GM18519 (cell line): ENCODE measurements around the gene FRAS1.
"Not testable (repeated sequence)": the region's sequence is repeated elsewhere in the genome, so short reads cannot be mapped to it uniquely, and the experiment has no call there.

ENCODE experiments used
- ATAC-seq: cut with Tn5 transposase; IDR thresholded peaks from one replicate; pipeline ENCODE4 v1.9.1; 2021; ENCODE audit warnings: mild to moderate bottlenecking, moderate library complexity; ENCODE audit not compliant: unreplicated experiment, low FRiP score

The FRAS1 gene

GRCh38 chr4:78057135-78057599, at the start of gene FRAS1:
TSS of gene FRAS1 (plus strand) at chr4:78057323. CDS start at chr4:78058010, 687 bp downstream.
- ATAC-seq: peak; percentile 12

GRCh38 chr4:78011003-78011402, 46.1 kb upstream of the FRAS1 start:
- not testable (repeated sequence) for ATAC-seq

- ATAC-seq: no peak
Observed at GRCh38 chr4:78014889-78015886, 41.9 kb upstream of the FRAS1 start.

GRCh38 chr4:78018271-78019049, 38.7 kb upstream of the FRAS1 start:
- ATAC-seq: no peak

- ATAC-seq: no peak
Observed at GRCh38 chr4:78019414-78019813, 37.7 kb upstream of the FRAS1 start.

GRCh38 chr4:78020677-78021076, 36.4 kb upstream of the FRAS1 start:
- ATAC-seq: no peak

- ATAC-seq: no peak
Observed at GRCh38 chr4:78022517-78022916, 34.6 kb upstream of the FRAS1 start.

GRCh38 chr4:78024085-78024484, 33.0 kb upstream of the FRAS1 start:
- no peak for ATAC-seq

GRCh38 chr4:78024576-78025091, 32.5 kb upstream of the FRAS1 start:
- ATAC-seq: no peak

- ATAC-seq: no peak
Observed at GRCh38 chr4:78031417-78031950, 25.6 kb upstream of the FRAS1 start.

- no peak for ATAC-seq
Observed at GRCh38 chr4:78032446-78032845, 24.7 kb upstream of the FRAS1 start.

- ATAC-seq: no peak
Observed at GRCh38 chr4:78032929-78033328, 24.2 kb upstream of the FRAS1 start.

GRCh38 chr4:78033861-78034260, 23.3 kb upstream of the FRAS1 start:
- ATAC-seq: no peak

GRCh38 chr4:78038704-78039103, 18.4 kb upstream of the FRAS1 start:
- no peak for ATAC-seq

- no peak for ATAC-seq
Observed at GRCh38 chr4:78039678-78040077, 17.4 kb upstream of the FRAS1 start.

- ATAC-seq: no peak
Observed at GRCh38 chr4:78040431-78040830, 16.7 kb upstream of the FRAS1 start.

GRCh38 chr4:78047366-78047765, 9.8 kb upstream of the FRAS1 start:
- no peak for ATAC-seq

GRCh38 chr4:78056265-78057129, 626 bp upstream of the FRAS1 start:
- ATAC-seq: peak; percentile 62

GRCh38 chr4:78057600-78058550, 752 bp downstream of the FRAS1 start:
- no peak for ATAC-seq
